ENCODE results near the gene BAZ1A. TPM values are rescaled to one million over a fixed set of nuclear protein-coding genes. Genes with fewer than 3 reads are reported as not detected.

Gene BAZ1A
- total RNA-seq, 1 experiment from 2014 or later, result 17.8 TPM

DNA sequence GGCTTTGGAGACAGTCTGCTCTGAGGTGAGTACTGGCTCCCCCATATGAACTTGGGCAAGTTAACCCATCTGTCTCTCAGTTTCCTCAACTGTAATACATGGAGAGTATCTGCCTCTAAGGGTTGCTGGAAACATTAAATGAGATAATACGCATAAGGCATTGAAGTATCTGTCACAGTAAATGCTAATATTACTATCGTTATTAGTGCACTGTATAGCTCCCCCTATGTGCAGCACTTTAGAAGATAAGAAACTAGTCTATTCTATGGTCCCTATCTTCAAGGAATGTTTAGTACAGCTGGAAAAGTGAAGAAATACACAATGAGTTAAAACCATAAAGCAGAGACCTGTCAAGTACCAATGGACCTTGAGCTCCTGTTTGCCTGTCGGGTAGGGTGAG lies 109.1 kb downstream of the BAZ1A start:
- no peak overlapping the region for H4K8ac ChIP-seq (replicated peaks; ENCODE audit: insufficient read length, low read depth, low read length)
- no peak overlapping the region for H3K4me2 ChIP-seq (ENCODE audit: insufficient read depth, insufficient read length, low read length)
- H2AK5ac ChIP-seq (ENCODE audit: insufficient read length, low read length), result no peak overlapping the region
- no peaks in the 10 kb centered on the region for H3K27me3 ChIP-seq (ENCODE audit: insufficient read depth, low read length)
- H3K4me1 ChIP-seq (ENCODE audit: insufficient read depth, low read length), result no peaks in the 10 kb centered on the region
- no peak overlapping the region for H2AFZ ChIP-seq (ENCODE audit: low read length)
- no peak overlapping the region for H3K9ac ChIP-seq (ENCODE audit: extremely low read depth, insufficient read length, low read length)
- H4K91ac ChIP-seq (ENCODE audit: insufficient read length, low read depth, low read length), result no peak overlapping the region
- TF ChIP-seq, protein P1, sequence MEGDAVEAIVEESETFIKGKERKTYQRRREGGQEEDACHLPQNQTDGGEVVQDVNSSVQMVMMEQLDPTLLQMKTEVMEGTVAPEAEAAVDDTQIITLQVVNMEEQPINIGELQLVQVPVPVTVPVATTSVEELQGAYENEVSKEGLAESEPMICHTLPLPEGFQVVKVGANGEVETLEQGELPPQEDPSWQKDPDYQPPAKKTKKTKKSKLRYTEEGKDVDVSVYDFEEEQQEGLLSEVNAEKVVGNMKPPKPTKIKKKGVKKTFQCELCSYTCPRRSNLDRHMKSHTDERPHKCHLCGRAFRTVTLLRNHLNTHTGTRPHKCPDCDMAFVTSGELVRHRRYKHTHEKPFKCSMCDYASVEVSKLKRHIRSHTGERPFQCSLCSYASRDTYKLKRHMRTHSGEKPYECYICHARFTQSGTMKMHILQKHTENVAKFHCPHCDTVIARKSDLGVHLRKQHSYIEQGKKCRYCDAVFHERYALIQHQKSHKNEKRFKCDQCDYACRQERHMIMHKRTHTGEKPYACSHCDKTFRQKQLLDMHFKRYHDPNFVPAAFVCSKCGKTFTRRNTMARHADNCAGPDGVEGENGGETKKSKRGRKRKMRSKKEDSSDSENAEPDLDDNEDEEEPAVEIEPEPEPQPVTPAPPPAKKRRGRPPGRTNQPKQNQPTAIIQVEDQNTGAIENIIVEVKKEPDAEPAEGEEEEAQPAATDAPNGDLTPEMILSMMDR (conservative IDR thresholded peaks at IDR 0.05), result peak; percentile 40; the same call in 2 of the 3 replicates
- H4K20me1 ChIP-seq (ENCODE audit: control insufficient read depth, insufficient read depth, insufficient read length), result no peaks in the 10 kb centered on the region
- H3K4me3 Mint-ChIP-seq, result no peak overlapping the region
- H3K9me3 Mint-ChIP-seq, result no peaks in the 10 kb centered on the region
- H3T11ph ChIP-seq (ENCODE audit: low read length), result no peak overlapping the region
- H3K27ac Mint-ChIP-seq, result peak overlapping the region in 1 of 3 experiments; percentile 66; a peak in 1 of 7 replicates
- WGBS (ENCODE audit: extremely low coverage, insufficient read length, low lambda C conversion rate), result no CpG with 5 or more reads among the region's 3 CpGs
- H3K36me3 Mint-ChIP-seq (ENCODE audit: insufficient read depth in 1 of 3, low read depth in 3 of 3), result peaks cover 4 to 23% (median 11%) of the 10 kb centered on the region in 3 experiments; a peak in 6 of 7 replicates
- no peak overlapping the region for H2BK20ac ChIP-seq (ENCODE audit: low read depth, low read length, poor library complexity, severe bottlenecking)
- H4K5ac ChIP-seq (ENCODE audit: insufficient read length, low read depth, low read length), result no peak overlapping the region
- no peak overlapping the region for H2BK5ac ChIP-seq (ENCODE audit: insufficient read length, low read length)
- no peaks in the 10 kb centered on the region for H3K79me1 ChIP-seq (ENCODE audit: insufficient read depth, low read depth, low read length, poor library complexity, severe bottlenecking)
- no peaks in the 10 kb centered on the region for H3K4me1 Mint-ChIP-seq
- H3K56ac ChIP-seq (ENCODE audit: insufficient read length, low read depth, low read length), result no peak overlapping the region
- no peaks in the 10 kb centered on the region for H3K9me3 ChIP-seq (ENCODE audit: control insufficient read depth, low read depth, low read length)
- no peak overlapping the region for H3K4ac ChIP-seq (ENCODE audit: low read depth, low read length)
- H2BK120ac ChIP-seq (ENCODE audit: low read depth, low read length, poor library complexity, severe bottlenecking), result no peak overlapping the region
- H3K18ac ChIP-seq (ENCODE audit: insufficient read length, low read depth, low read length), result no peak overlapping the region
- H3K27ac ChIP-seq (ENCODE audit: insufficient read length, low read depth, low read length), result no peak overlapping the region
- no peaks in the 10 kb centered on the region for H3K27me3 Mint-ChIP-seq (ENCODE audit: low read depth)
- no peaks in the 10 kb centered on the region for H3K23me2 ChIP-seq (ENCODE audit: insufficient read length, low read depth, low read length, poor library complexity, severe bottlenecking)
- no peak overlapping the region for H3K14ac ChIP-seq (ENCODE audit: insufficient read depth, low read length)
- H3K23ac ChIP-seq (ENCODE audit: insufficient read length, low read depth, low read length), result no peak overlapping the region
- H3K79me2 ChIP-seq (ENCODE audit: insufficient read depth, low read length), result no peaks in the 10 kb centered on the region
- no peak for DNase-seq
- H2BK12ac ChIP-seq (ENCODE audit: insufficient read length, low read depth, low read length), result no peak overlapping the region
- no peak overlapping the region for H2BK15ac ChIP-seq (ENCODE audit: low read depth, low read length)
